ENCODE data around the gene PNRC1.

- no peak for TF ChIP-seq CTCF (IDR thresholded peaks at IDR 0.05)
- TF ChIP-seq POLR2AphosphoS5 (IDR thresholded peaks at IDR 0.05): no peak
These were observed 6.7 kb upstream of the PNRC1 start for GRCh38 chr6:89073840-89074239.
